Measurements from ENCODE around the gene PLEKHS1. TPM values are rescaled to one million over a fixed set of nuclear protein-coding genes. Genes with fewer than 3 reads are reported as not detected.
"Not testable (repeated sequence)": the region's sequence is repeated elsewhere in the genome, so short reads cannot be mapped to it uniquely, and the experiment has no call there.

Gene PLEKHS1
- total RNA-seq, 1 experiment from 2014 or later = not detected

DNA sequence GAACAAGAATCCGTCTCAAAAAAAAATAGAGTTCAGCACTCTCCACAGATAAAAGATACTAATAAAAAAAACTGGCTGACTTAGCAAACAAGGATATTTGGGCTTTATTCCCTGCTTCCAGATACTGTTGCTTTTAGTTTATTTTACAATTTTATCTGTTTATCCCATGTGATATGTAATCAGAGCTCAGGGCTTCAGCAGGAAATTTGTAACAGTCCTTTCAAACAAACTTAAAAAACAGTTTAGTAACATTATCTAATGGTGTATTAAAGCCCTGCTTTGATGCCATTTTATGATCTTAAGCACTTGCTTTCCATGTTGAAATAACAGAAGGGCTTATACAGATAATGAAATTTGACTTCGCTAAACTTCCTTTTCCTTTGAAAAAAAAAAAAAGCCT lies 74.3 kb downstream of the PLEKHS1 start (continued):
- TF ChIP-seq, protein P1, sequence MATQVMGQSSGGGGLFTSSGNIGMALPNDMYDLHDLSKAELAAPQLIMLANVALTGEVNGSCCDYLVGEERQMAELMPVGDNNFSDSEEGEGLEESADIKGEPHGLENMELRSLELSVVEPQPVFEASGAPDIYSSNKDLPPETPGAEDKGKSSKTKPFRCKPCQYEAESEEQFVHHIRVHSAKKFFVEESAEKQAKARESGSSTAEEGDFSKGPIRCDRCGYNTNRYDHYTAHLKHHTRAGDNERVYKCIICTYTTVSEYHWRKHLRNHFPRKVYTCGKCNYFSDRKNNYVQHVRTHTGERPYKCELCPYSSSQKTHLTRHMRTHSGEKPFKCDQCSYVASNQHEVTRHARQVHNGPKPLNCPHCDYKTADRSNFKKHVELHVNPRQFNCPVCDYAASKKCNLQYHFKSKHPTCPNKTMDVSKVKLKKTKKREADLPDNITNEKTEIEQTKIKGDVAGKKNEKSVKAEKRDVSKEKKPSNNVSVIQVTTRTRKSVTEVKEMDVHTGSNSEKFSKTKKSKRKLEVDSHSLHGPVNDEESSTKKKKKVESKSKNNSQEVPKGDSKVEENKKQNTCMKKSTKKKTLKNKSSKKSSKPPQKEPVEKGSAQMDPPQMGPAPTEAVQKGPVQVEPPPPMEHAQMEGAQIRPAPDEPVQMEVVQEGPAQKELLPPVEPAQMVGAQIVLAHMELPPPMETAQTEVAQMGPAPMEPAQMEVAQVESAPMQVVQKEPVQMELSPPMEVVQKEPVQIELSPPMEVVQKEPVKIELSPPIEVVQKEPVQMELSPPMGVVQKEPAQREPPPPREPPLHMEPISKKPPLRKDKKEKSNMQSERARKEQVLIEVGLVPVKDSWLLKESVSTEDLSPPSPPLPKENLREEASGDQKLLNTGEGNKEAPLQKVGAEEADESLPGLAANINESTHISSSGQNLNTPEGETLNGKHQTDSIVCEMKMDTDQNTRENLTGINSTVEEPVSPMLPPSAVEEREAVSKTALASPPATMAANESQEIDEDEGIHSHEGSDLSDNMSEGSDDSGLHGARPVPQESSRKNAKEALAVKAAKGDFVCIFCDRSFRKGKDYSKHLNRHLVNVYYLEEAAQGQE (IDR thresholded peaks at IDR 0.05; ENCODE audit: low read depth) = no peak

DNA sequence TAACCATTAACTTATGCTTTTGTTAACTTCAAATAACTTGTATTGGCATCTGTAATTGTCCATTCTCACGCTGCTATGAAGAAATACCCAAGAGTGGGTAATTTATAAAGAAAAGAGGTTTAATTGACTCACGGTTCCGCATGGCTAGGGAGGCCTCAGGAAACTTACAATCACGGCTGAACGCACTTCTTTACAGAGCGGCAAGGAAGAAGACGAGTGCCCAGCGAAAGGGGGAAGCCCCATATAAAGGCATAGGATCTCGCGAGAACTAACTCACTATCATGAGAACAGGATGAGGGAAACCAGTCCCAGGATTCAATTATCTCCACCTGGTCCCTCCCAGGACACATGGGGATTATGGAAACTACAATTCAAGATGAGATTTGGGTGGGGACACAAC lies 77.1 kb downstream of the PLEKHS1 start:
- H2AFZ ChIP-seq (ENCODE audit: low read depth, low read length, poor library complexity, severe bottlenecking); BruUV-seq (replicated peaks); POLR2A ChIA-PET; H3K9me2 ChIP-seq (ENCODE audit: insufficient read depth); RAD21 ChIA-PET (ENCODE audit: low non-redundant PET in 1 of 2, low total read pairs in 2 of 2, uncharacterized antibody in 2 of 2, unreplicated experiment in 2 of 2); ATAC-seq; intact Hi-C loops (cut with micrococcal nuclease); H3K27ac ChIP-seq (ENCODE audit: low read depth, low read length); H3K36me3 ChIP-seq (ENCODE audit: control insufficient read depth in 1 of 2, insufficient read depth in 2 of 2, low read length in 2 of 2); H4K20me1 ChIP-seq (ENCODE audit: insufficient read depth); DNase-seq (ENCODE audit: low read depth, low spot score); H3K9me3 ChIP-seq (ENCODE audit: control insufficient read depth in 1 of 2, insufficient read depth in 1 of 2, low read depth in 1 of 2, low read length in 2 of 2); H3K4me3 ChIP-seq (replicated peaks in 1 of 2; ENCODE audit: low read depth in 1 of 2, low read length in 2 of 2); H3K79me2 ChIP-seq (ENCODE audit: insufficient read depth, low read length); H3K4me2 ChIP-seq (ENCODE audit: low read length); H3K9ac ChIP-seq (ENCODE audit: low read length); H3K27me3 ChIP-seq (ENCODE audit: insufficient read depth, low read length); H3K4me1 ChIP-seq (ENCODE audit: control insufficient read depth in 1 of 2, insufficient read depth in 2 of 2, low read length in 2 of 2); CTCF ChIA-PET: not testable (repeated sequence)

Small RNAs within 50 kb of the gene (microRNA-seq; reads per million reads assigned to microRNA genes)
- not detected for gene MIR4483 (ENCODE audit: borderline number of aligned reads)

Other genes with a start within 250 kb of the PLEKHS1 start
- gene HABP2, start 198.6 kb upstream of the PLEKHS1 start, total RNA-seq (2021; ENCODE audit: unreplicated experiment) = 0.20 TPM
- not detected for gene NRAP, start 87.6 kb upstream of the PLEKHS1 start, total RNA-seq (2021; ENCODE audit: unreplicated experiment)
- gene CASP7, start 71.8 kb upstream of the PLEKHS1 start, total RNA-seq (2021; ENCODE audit: unreplicated experiment) = 30.5 TPM
- gene DCLRE1A, start 102.4 kb downstream of the PLEKHS1 start, total RNA-seq (2021; ENCODE audit: unreplicated experiment) = 13.9 TPM
- gene NHLRC2, start 103.0 kb downstream of the PLEKHS1 start, total RNA-seq (2021; ENCODE audit: unreplicated experiment) = 56.3 TPM

Data from HCT116 (cell line).